OCI-LY1 (cell line): ENCODE results near the gene OLA1.

Experiments
- H2AFZ ChIP-seq: fragments of 200-600 bp; sonication (generic), shearing (Covaris generic); 2 replicates; pipeline ENCODE4 v1.6.0; 2014; ENCODE audit warnings: antibody characterized with exemption, mild to moderate bottlenecking, low read length
- H3F3A ChIP-seq: fragments of 200-600 bp; sonication (generic), shearing (Covaris generic); 2 replicates; pipeline ENCODE4 v1.6.0; 2014; ENCODE audit warnings: mild to moderate bottlenecking, antibody characterized with exemption, low read length, moderate library complexity; ENCODE audit not compliant: insufficient read depth
- H3K27ac ChIP-seq: fragments of 200-600 bp; sonication (generic); 2 replicates; pipeline ENCODE4 v1.5.1; 2014; ENCODE audit warnings: low read length, mixed run types, mild to moderate bottlenecking, low read depth; ENCODE audit not compliant: poor library complexity, severe bottlenecking
- H3K27me3 ChIP-seq: fragments of 200-600 bp; sonication (generic); 2 replicates; pipeline ENCODE4 v1.6.0; 2014; ENCODE audit warnings: antibody characterized with exemption, mild to moderate bottlenecking, low read length, moderate library complexity; ENCODE audit not compliant: insufficient read depth
- H3K36me3 ChIP-seq: fragments of 200-600 bp; sonication (generic); 2 replicates; pipeline ENCODE4 v1.6.1; 2014; ENCODE audit warnings: mild to moderate bottlenecking, antibody characterized with exemption, low read length, moderate library complexity, mixed read lengths; ENCODE audit not compliant: insufficient read depth
- H3K4me1 ChIP-seq: fragments of 200-600 bp; sonication (generic); 2 replicates; pipeline ENCODE4 v1.5.1; 2014; ENCODE audit warnings: mild to moderate bottlenecking, low read length, moderate library complexity; ENCODE audit not compliant: insufficient read depth, severe bottlenecking
- H3K4me2 ChIP-seq: fragments of 200-600 bp; sonication (generic), shearing (Covaris generic); 2 replicates; pipeline ENCODE4 v1.6.1; 2014; ENCODE audit warnings: low read length
- H3K4me3 ChIP-seq: fragments of 200-600 bp; sonication (generic); 2 replicates; pipeline ENCODE4 v1.5.1; 2014; ENCODE audit warnings: low read length, low read depth, mild to moderate bottlenecking, mixed read lengths; ENCODE audit not compliant: poor library complexity, severe bottlenecking
- H3K79me2 ChIP-seq: fragments of 200-600 bp; shearing (Covaris generic); 2 replicates; pipeline ENCODE4 v1.6.1; 2016; ENCODE audit warnings: mixed run types, low read length, mixed read lengths; ENCODE audit not compliant: insufficient read depth
- H3K9ac ChIP-seq: fragments of 200-600 bp; sonication (generic), shearing (Covaris generic); 2 replicates; pipeline ENCODE4 v1.6.1; 2014; ENCODE audit warnings: mild to moderate bottlenecking, low read length, mixed read lengths
- H3K9me2 ChIP-seq: fragments of 200-600 bp; sonication (generic), shearing (Covaris generic); 2 replicates; pipeline ENCODE4 v1.6.1; 2014; ENCODE audit warnings: low read depth, mild to moderate bottlenecking, low read length, mixed read lengths
- H3K9me3 ChIP-seq: fragments of 200-600 bp; shearing (Covaris generic); 2 replicates; pipeline ENCODE4 v1.6.1; 2014; ENCODE audit warnings: low read length, mixed read lengths
- H4K20me1 ChIP-seq: fragments of 200-600 bp; sonication (generic), shearing (Covaris generic); 2 replicates; pipeline ENCODE4 v1.6.0; 2016; ENCODE audit warnings: mild to moderate bottlenecking, low read length; ENCODE audit not compliant: insufficient read depth
- EZH2 ChIP-seq: fragments of 200-600 bp; sonication (generic), shearing (Covaris generic); IDR thresholded peaks from 2 replicates; pipeline ENCODE4 v1.8.0; 2017; ENCODE audit warnings: borderline replicate concordance, mixed run types, mild to moderate bottlenecking, antibody characterized with exemption, low read length, moderate library complexity, mixed read lengths
- TF ChIP-seq, protein P1 (sequence below): fragments of 200-600 bp; sonication (generic), shearing (Covaris generic); IDR thresholded peaks from 2 replicates; pipeline ENCODE4 v1.5.1; 2017; ENCODE audit warnings: mild to moderate bottlenecking, antibody characterized with exemption, low read length, moderate library complexity, mixed read lengths

OLA1 gene

GRCh38 chr2:174070281-174070680, 178.1 kb downstream of the OLA1 start:
- Histone ChIP-seq H3K9ac (no peak overlapping the region), H3K27me3 (no peaks in the 10 kb centered on the region), H3K79me2 (no peaks in the 10 kb centered on the region), H3K4me2 (no peak overlapping the region), H3K9me3 (no peaks in the 10 kb centered on the region), H4K20me1 (no peaks in the 10 kb centered on the region), H3K27ac (no peak overlapping the region), H3K4me3 (no peak overlapping the region), H2AFZ (no peak overlapping the region), H3K9me2 (no peaks in the 10 kb centered on the region), H3K4me1 (peaks cover 10% of the 10 kb centered on the region), H3F3A (no peaks in the 10 kb centered on the region), H3K36me3 (peaks cover 11% of the 10 kb centered on the region)
- no peak for TF ChIP-seq EZH2
- TF ChIP-seq, protein P1, sequence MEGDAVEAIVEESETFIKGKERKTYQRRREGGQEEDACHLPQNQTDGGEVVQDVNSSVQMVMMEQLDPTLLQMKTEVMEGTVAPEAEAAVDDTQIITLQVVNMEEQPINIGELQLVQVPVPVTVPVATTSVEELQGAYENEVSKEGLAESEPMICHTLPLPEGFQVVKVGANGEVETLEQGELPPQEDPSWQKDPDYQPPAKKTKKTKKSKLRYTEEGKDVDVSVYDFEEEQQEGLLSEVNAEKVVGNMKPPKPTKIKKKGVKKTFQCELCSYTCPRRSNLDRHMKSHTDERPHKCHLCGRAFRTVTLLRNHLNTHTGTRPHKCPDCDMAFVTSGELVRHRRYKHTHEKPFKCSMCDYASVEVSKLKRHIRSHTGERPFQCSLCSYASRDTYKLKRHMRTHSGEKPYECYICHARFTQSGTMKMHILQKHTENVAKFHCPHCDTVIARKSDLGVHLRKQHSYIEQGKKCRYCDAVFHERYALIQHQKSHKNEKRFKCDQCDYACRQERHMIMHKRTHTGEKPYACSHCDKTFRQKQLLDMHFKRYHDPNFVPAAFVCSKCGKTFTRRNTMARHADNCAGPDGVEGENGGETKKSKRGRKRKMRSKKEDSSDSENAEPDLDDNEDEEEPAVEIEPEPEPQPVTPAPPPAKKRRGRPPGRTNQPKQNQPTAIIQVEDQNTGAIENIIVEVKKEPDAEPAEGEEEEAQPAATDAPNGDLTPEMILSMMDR = no peak

GRCh38 chr2:174067815-174068214, 180.5 kb downstream of the OLA1 start:
- Histone ChIP-seq H2AFZ (no peak overlapping the region), H3K27me3 (no peaks in the 10 kb centered on the region), H3F3A (no peaks in the 10 kb centered on the region), H3K9me2 (no peaks in the 10 kb centered on the region), H3K4me1 (peaks cover 10% of the 10 kb centered on the region), H3K4me2 (no peak overlapping the region), H3K4me3 (no peak overlapping the region), H3K27ac (no peak overlapping the region), H3K9me3 (no peaks in the 10 kb centered on the region), H3K79me2 (no peaks in the 10 kb centered on the region), H3K36me3 (no peaks in the 10 kb centered on the region), H4K20me1 (no peaks in the 10 kb centered on the region), H3K9ac (no peak overlapping the region)
- TF ChIP-seq EZH2 = no peak
- TF ChIP-seq, protein P1 = no peak

DNA sequence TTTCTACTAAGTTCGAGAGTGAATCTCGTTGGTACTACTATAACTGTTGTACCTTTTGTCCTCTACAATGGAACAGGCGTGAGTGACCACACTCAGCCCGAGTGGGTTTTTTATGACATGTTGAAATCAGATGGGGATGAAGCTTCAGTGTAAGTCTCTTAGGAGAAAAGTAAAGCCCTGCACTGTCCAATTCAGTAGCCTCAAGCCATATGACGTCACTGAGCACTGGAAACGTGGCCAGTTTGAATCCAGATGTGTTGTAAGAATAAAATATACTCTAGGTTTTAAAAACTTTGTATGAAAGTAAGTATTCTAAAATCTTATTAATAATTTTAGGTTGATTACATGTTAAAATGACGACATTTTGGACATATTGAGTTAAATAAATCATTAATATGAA, 181.5 kb downstream of the OLA1 start:
- Histone ChIP-seq H3K9ac (no peak overlapping the region), H3K9me3 (no peaks in the 10 kb centered on the region), H3K27ac (no peak overlapping the region), H3K9me2 (no peaks in the 10 kb centered on the region), H4K20me1 (no peaks in the 10 kb centered on the region), H3K4me1 (peaks cover 1% of the 10 kb centered on the region), H2AFZ (no peak overlapping the region), H3K79me2 (no peaks in the 10 kb centered on the region), H3F3A (no peaks in the 10 kb centered on the region), H3K27me3 (no peaks in the 10 kb centered on the region), H3K4me2 (no peak overlapping the region), H3K4me3 (no peak overlapping the region), H3K36me3 (no peaks in the 10 kb centered on the region)
- TF ChIP-seq, protein P1 = no peak
